ENCODE measurements around the gene MYBPC1. TPM values are rescaled to one million over a fixed set of nuclear protein-coding genes. Genes with fewer than 3 reads are reported as not detected.

The MYBPC1 gene
- total and polyA plus RNA-seq, 2 of the 4 experiments (the other 2 are of a cell fraction), result not detected

- POLR2A ChIA-PET (ENCODE audit: unreplicated experiment), result no interaction called here
- Histone ChIP-seq H4K91ac (ENCODE audit: insufficient read depth, low read depth, low read length) (no peak overlapping the region), H3K56ac (ENCODE audit: extremely low read depth, insufficient read depth, low read length) (no peak overlapping the region), H2AK5ac (ENCODE audit: low read depth, low read length) (no peak overlapping the region), H2BK15ac (ENCODE audit: low read depth, low read length) (no peak overlapping the region), H2BK5ac (ENCODE audit: low read depth, low read length, poor library complexity, severe bottlenecking) (no peak overlapping the region), H3K23ac (ENCODE audit: low read depth, low read length) (no peak overlapping the region), H3K27me3 (ENCODE audit: control insufficient read depth, insufficient read depth, low read length) (no peaks in the 10 kb centered on the region), H2BK120ac (ENCODE audit: low read depth, low read length) (no peak overlapping the region), H3K14ac (replicated peaks; ENCODE audit: low read depth, low read length) (no peak overlapping the region), H2BK20ac (ENCODE audit: low read depth, low read length) (no peak overlapping the region), H3K9ac (ENCODE audit: low read depth, low read length) (no peak overlapping the region), H3K79me1 (ENCODE audit: low read depth in 1 of 2, low read length in 2 of 2) (no peaks in the 10 kb centered on the region), H3K9me1 (ENCODE audit: insufficient read depth, low read length) (no peaks in the 10 kb centered on the region), H3K27ac (ENCODE audit: insufficient read depth, low read length) (no peak overlapping the region), H4K20me1 (ENCODE audit: insufficient read depth, low read length) (no peaks in the 10 kb centered on the region), H3K4me3 (ENCODE audit: insufficient read depth, low read depth, low read length) (no peak overlapping the region), H3K9me3 (ENCODE audit: control insufficient read depth, insufficient read depth, low read length) (no peaks in the 10 kb centered on the region), H2AK9ac (replicated peaks; ENCODE audit: low read depth, low read length, poor library complexity) (no peak overlapping the region), H3K36me3 (ENCODE audit: control insufficient read depth, insufficient read depth, low read length) (peaks cover 3% of the 10 kb centered on the region; the same call in 1 of the 2 replicates), H3K4ac (ENCODE audit: low read depth, low read length) (no peak overlapping the region), H4K8ac (ENCODE audit: low read depth in 2 of 2, low read length in 2 of 2) (no peak overlapping the region), H3K4me2 (ENCODE audit: low read depth, low read length) (no peak overlapping the region), H3K4me1 (ENCODE audit: control insufficient read depth, insufficient read depth, low read length) (no peaks in the 10 kb centered on the region), H4K5ac (ENCODE audit: low read depth, low read length) (no peak overlapping the region), H2AFZ (replicated peaks; ENCODE audit: low read length, poor library complexity) (no peak overlapping the region), H3K18ac (ENCODE audit: low read depth, low read length) (no peak overlapping the region)
- TF ChIP-seq CEBPB (IDR thresholded peaks at IDR 0.05; ENCODE audit: low read depth, low read length) (no peak), ELK1 (IDR thresholded peaks at IDR 0.05; ENCODE audit: borderline replicate concordance, low read depth, low read length) (no peak), FOS (IDR thresholded peaks at IDR 0.05; ENCODE audit: low read depth, low read length) (no peak), MAFK (IDR thresholded peaks at IDR 0.05; ENCODE audit: low read depth, low read length) (no peak), CTCF (conservative IDR thresholded peaks at IDR 0.05; ENCODE audit: low read depth, low read length) (no peak), USF2 (IDR thresholded peaks at IDR 0.05; ENCODE audit: low read depth, low read length) (no peak), POLR2A (IDR thresholded peaks at IDR 0.05; ENCODE audit: low read depth, low read length) (no peak), RAD21 (IDR thresholded peaks at IDR 0.05; ENCODE audit: low read length) (no peak)
- CTCF ChIA-PET, result no interaction called here
- ATAC-seq (ENCODE audit: low read depth) (no peak), DNase-seq (no peak)
- intact Hi-C loops (cut with micrococcal nuclease), result no loop called here
- BruUV-seq (replicated peaks), result no TSS peak
- in situ Hi-C loops (cut with MboI; ENCODE audit: low sequenced_read_pairs), result no loop called here
- no CpG with 5 or more reads among the region's 2 CpGs for WGBS, 2 experiments (ENCODE audit: extremely low coverage in 2 of 2, insufficient read length in 1 of 2)
- dilution Hi-C loops (cut with HindIII; ENCODE audit: low sequenced_read_pairs, unreplicated experiment), result no loop called here
Observed at GRCh38 chr12:101733166-101733565, 138.4 kb downstream of the MYBPC1 start.

Measured in IMR-90 (cell line).